Measurements from ENCODE around the gene TMEM116.
"Not testable (repeated sequence)": the region's sequence is repeated elsewhere in the genome, so short reads cannot be mapped to it uniquely, and the experiment has no call there.

The TMEM116 gene

DNA sequence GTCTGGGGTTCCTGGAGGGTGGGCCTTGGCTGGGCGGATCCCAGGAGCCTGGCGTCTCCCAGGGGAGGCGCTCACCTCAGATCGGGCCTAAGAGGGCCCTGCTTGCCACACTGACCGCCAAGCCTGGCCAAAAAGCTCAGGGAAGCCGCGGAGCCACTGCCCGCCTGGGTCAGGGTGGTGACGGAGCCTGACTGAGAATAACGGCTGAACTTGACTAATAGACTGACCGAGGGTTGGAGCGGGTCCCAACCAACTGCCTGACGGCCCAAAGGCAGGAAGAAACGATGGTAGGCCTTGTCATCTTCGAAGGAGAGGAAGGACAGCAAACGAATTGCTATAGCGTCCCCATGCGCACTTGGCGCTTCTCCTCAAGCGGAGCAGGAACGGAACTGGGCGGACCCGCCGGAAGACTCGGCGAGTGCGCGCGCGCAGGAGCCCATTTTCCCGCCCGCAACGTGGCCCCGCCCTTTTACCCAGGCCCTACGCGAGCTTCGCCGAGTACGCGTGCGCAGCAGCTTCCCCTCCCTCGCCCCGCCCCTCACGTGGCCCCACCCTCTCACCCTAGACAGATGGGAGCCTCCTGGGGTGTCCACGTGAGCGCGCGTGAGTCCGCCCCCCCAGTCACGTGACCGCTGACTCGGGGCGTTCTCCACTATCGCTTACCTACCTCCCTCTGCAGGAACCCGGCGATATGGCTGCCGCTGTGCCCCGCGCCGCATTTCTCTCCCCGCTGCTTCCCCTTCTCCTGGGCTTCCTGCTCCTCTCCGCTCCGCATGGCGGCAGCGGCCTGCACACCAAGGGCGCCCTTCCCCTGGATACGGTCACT lies at the start of gene TMEM116, which contains the start of gene ERP29:
Gene TMEM116, minus strand, starts transcription at position 391 of the 826 bp plus-strand sequence. CDS start 7,895 bp downstream, outside the sequence.
Gene ERP29, plus strand, starts transcription at position 652 of the 826 bp plus-strand sequence. Its CDS starts 40 bp downstream, at position 692.
- DNase-seq = peak; percentile 97

DNA sequence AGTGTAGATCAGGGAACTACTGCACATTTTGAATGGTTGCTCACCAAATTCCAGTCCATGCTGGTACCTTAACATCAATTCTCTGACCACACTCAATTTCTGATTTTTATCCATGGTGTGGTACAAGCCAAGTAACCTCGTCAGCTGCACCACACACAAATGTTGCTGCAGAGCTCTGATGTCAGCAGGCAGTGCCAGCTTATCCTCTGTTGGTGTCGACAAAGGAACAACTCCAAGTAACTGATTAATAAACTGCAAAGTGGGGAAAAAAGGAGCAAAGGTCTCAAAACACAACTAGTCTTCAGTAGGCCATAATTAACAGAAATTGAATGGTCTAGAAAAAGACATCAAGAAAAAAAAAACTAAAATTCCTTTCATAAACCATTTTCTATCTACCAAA lies 48.2 kb upstream of the TMEM116 start:
- DNase-seq = no peak

DNA sequence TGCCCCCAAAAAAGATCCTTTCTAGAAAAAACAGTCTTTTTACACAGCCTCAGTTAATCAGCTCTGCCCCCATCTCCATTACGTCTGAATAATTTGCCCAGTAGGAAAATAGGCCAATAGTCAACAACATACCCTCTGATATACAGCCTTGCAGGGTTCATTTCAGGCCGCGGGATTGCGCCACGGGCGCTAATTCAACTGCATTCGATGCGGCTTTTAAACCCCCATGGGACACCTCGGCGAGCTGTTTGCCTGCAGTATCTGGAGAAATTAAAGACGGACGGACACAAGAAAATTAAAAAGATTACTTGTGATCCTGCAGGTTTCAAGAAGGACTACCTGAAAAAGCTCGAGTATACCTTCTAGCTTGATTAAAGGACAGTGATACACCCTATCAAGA lies 36.4 kb upstream of the TMEM116 start:
- no peak for DNase-seq

DNA sequence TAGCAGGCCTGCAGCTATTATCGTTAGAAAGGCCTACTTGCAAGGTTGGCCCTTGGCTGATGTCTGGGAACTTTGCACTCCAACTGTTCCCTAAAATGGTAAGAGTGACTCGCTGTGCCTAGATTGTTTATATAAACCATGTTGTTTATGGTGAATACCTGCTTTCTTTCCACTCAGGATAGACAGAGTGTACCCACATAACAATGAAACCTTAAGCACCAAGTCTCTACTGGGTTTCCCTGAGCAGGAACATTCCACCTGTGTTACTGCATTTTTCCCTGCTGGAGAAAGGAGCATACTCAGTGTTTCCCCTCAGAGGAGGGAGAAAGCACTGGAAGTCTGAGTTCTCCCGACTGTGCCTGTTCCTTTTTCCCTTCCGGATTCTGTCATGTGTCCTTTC lies 33.0 kb upstream of the TMEM116 start:
- DNase-seq = no peak

DNA sequence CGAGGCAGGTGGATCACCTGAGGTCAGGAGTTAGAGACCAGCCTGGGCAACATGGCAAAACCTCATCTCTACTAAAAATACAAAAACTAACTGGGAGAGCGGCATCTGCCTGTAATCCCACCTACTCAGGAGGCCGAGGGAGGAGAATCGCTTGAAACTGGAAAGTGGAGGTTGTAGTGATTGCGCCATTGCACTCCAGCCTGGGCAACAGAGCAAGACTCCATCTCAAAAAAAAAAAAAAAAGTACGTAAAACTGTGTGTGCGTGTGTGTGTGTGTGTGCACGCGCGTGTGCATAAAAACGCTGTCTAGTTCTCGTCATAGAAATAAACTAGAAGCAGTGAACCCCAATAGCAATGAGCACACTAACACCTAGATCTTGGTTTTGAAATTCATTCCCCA lies 23.6 kb upstream of the TMEM116 start:
- DNase-seq = not testable (repeated sequence)

DNA sequence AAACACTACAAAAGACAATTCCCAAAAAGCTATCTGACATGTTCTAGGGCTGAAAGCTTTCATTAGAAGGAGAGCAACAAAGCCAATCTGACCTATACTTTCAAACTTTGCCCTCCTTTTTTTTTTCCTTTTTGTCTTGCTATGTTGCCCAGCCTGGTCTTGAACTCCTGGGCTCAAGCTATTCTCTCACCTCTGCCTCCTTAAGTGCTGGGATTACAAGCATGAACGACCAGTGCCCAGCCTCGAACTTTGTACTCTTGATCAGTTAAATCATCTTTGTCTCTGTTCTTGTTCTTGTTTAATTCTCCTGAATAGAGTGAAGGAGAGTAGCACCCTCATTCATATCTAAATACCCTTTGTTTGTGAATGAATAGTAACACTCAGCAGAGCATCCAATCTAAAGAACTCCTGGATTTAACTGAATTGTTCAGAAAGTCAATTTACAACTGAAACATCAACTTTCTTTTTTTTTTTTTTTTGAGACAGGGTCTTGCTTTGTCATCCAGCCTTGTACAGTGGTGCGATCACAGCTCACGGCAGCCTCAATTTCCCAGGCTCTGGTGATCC lies 22.3 kb upstream of the TMEM116 start:
- DNase-seq = no peak

DNA sequence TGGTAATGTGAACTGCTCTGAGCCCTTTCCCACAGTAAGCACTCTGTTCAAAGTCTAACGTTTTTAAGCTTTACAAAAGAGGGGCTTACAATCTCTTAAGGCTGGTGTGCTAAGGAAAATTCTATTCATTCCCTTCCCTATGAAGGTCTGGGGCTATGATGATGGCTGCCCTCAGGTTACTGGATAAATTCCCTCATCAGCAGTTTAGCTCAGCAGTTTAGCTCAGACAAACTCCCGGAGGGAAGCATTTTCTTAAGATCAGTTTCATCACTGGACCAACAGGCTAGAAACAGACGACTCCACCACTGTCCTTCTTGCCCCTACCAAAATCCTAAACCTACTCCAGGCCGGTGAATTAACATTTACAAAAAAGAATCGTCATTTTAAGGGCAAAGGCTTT lies 19.3 kb upstream of the TMEM116 start:
- DNase-seq = no peak

DNA sequence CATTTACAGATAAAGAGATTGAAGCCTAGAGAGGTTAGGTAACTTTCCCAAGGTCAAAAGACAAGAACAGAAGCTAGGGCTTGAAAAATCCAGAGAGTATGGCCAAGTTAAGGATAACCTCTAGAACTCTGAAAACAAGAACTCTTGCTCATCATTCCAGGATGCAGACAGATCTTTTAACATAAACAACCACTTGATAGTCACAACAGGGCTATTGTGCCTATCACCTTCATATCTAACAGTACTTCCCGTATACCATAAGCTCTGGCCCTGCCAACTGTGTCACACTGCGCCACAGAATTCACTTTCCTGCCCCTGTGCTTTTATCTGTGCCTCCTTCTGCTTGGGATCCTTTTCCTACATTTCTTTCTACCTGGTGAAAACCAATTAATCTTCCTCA lies 18.5 kb upstream of the TMEM116 start:
- DNase-seq = no peak

DNA sequence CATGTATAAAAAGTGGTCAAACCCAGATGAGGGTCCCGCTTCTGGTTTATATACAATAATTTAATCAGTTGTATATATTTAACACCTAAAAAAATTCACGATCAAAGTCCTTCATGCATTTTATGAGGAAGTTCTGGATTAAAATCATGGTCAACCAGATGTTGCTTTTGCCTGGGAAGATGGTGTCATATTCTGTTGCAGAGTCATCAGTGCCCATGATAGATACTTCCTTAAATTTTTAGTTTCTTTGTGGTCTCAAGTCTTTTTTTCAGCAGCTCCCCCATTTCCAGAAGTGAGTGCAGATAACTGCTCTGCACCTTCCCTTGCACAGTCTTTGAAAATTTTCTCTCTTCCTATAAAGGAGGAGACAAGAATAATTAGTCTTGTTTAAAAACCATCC lies 16.3 kb upstream of the TMEM116 start:
- no peak for DNase-seq

DNA sequence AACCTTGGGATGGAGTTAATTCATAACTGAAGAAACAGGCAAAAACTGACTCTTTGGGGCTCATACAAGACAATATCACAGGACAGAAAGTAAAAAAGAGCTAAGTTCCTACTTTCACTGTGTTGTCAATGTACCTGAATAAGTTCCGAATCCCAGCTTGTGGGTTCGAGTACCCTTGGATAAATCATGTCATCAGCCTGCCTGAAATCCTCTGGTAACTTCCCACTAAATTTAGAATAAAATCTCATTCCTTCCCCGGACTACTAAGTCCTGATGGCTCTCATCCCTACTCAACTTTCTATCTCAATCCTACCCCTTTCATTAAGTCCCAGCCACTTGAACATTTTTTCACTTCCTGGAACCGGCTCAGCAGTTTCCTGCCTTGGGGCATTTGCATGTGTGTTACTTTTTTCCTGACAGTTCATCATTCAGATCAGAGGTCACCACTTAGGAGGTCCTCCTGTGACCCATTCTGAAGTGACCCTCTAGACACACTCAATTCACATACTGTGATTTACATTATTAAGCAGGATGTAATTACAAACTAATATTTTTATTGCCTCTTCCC lies 12.9 kb upstream of the TMEM116 start:
- no peak for DNase-seq

DNA sequence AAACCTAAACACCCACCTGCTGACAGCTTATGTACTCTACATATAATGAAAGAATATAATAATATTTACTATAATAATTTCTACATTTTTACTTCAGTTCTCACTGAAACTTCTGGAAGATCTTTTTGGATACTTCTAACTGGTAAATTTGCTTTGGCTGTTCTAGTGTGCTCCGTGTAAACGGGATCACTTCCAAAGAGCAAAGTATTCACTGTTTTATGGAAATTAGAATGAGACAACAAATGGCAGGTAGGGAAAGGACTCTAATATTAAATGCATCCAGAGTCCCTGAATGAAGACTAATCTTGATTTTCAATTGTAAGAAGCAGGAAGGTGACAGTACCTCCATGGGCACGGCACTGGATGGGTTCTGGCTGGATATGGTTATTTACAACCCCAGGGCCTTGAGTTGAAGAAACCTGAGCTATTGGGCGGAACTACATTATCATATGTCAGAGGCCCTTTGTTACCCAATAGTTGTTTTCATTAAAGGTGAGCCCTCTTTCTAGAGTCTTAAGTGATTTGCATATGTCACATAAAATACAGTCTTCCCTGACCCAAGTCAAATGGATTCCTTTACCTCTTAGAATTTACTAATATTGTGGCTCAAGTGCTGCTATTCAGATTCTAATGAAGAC lies 10.9 kb upstream of the TMEM116 start:
- DNase-seq = no peak

DNA sequence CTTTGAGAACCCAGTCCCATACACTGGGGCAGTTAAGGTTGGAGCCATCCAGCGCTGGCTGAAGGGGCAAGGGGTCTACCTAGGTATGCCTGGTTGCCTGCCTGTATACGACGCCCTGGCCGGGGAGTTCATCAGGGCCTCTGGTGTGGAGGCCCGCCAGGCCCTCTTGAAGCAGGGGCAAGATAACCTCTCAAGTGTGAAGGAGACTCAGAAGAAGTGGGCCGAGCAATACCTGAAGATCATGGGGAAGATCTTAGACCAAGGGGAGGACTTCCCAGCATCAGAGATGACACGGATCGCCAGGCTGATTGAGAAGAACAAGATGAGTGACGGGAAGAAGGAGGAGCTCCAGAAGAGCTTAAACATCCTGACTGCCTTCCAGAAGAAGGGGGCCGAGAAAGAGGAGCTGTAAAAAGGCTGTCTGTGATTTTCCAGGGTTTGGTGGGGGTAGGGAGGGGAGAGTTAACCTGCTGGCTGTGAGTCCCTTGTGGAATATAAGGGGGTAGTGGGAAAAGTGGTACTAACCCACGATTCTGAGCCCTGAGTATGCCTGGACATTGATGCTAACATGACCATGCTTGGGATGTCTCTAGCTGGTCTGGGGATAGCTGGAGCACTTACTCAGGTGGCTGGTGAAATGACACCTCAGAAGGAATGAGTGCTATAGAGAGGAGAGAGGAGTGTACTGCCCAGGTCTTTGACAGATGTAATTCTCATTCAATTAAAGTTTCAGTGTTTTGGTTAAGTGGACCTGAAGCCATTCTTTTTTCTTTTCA lies 9.5 kb upstream of the TMEM116 start:
- DNase-seq = no peak

DNA sequence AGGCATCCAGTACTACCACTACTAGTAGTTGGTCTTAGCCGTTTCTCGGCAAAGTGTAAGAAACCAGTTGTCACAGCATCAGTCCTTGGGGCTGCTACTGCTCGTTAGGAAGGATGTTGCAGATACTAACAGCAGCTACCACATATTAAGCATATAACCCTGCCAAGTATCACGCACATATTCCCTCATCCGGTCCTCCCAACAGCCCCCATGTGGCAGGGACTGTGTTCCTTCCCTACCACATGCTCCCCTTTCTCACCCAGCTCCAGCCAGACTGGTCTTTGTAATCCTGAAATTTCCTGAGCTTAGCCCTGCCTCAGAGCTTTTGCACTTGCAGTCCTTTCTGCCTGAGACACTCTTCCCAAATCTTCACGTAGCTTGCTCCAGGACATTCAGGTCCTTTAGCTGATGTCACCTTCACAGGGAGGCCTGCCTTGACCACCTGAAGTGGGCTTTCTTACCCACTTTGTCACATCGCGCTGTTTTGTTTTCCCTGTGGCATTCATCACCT lies 8.0 kb upstream of the TMEM116 start:
- no peak for DNase-seq

DNA sequence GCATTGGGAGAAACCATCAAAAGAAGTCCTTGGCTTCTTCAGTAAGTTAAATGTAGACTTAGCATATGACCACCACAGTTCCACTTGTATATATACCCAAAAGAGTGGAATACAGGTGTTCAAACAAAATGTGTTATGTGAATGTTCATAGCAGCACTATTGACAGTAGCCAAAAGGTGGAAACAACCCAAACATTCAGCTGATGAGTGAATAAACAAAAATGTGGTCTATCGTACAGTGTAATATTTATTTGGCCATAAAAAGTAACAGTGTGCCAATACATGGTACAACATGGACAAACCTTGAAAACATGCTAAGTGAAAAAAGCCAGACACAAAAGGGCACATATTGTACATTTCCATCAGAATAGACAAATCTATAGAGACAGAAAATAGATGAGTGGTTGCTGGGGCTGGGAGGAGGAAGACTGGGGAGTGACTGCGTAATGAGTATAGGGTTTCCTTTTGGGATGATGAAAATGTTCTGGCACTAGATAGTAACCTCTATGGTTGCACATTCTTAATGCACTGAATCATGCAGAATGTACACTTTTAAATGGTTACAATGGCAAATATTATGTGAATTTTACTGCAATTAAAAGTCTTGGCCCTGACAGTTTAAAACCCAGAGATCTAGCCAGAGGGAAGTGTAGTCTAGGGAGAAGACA lies 5.7 kb upstream of the TMEM116 start:
- no peak for DNase-seq

DNA sequence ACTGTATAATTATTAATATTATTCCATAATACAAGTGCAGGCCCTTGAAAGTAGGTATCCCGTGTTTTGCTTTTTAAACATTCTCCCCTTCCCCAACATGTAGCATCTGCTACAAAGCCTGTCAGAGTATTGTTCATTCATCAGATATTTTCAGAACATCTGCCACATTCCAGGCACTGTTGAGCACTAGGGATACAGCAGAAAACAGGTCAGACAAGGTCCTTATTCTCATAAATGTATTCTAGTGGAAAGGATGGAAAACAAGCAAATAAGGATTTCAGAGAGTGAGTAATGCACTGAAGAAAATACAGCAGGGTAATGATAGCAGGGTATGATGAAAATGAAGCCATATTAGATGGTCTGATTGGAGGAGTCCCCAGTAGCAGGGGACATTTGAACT lies 4.1 kb upstream of the TMEM116 start:
- no peak for DNase-seq

DNA sequence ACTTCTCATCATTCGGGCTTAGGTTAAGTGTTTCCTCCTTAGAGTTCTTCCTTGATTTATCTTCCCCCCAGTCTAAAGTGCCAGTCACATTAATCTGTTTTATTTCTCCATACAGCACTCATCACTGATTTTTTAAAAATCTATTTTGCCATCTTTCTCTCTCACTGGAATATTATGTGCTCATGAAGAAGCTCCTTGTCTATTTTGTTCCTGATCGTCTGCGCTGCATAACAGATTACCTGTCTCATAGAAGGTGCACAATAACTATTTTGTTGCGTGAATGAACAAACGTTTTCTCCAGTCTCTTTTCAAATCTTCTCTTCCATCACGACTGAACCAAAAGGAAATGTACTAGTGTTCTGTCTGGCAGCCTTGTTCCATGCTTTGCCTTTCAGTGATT lies 3.0 kb upstream of the TMEM116 start:
- DNase-seq = no peak

DNA sequence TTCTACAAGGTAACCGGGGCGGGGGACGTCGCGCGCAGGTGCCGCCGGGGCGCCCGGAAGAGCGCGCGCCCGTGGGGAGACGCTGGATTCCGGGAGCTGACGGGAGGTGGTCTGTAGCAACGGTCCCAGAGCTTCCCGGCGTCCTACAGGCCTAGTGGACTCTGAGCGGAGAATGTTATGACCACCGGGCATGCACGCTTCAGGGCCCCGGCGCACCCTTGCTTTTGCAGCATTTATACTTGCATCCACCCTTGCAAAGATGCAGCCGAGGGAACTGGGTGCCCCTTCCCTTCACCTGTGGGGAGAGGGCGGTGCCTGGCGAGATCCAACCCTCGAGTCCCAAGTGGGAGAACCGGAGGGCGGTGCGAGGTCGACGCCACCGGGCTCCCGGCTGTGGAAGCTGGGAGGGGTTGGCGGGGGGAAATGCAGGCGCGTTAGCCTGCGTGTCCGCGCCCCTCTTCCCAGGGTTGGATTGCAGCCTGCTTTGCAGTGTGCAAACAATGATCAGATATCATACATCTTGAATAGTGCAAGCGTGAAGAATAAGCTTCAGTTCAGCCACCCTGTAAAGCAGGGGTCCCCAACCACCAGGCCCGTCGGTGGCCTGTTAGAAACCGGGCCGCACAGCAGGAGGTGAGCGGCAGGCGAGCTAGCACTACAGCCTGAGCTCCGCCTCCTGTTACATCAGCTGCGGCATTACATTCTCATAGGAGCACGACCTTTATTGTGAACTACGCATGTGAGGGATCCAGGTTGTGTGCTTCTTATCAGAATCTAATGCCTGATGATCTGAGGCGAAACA lies 837 bp upstream of the TMEM116 start:
- peak; percentile 73 for DNase-seq

DNA sequence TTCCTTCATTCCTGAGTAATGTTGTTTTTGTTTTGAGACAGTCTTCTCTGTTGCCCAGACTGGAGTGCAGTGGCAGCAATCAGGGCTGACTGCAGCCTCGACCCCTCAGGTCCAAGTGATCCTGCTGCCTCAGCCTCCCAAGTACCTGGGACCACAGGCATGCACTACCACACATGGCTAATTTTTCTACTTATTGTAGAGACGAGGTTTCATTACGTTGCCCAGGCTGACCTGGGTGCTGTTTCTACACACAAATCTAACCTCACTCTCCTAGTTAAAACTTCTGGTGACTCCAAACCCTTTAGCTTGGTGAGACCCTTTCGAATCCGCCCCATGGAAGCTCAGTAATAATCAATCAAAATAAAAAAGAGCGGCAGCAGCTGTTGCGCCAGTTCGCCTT lies 1.3 kb downstream of the TMEM116 start:
- DNase-seq = no peak

DNA sequence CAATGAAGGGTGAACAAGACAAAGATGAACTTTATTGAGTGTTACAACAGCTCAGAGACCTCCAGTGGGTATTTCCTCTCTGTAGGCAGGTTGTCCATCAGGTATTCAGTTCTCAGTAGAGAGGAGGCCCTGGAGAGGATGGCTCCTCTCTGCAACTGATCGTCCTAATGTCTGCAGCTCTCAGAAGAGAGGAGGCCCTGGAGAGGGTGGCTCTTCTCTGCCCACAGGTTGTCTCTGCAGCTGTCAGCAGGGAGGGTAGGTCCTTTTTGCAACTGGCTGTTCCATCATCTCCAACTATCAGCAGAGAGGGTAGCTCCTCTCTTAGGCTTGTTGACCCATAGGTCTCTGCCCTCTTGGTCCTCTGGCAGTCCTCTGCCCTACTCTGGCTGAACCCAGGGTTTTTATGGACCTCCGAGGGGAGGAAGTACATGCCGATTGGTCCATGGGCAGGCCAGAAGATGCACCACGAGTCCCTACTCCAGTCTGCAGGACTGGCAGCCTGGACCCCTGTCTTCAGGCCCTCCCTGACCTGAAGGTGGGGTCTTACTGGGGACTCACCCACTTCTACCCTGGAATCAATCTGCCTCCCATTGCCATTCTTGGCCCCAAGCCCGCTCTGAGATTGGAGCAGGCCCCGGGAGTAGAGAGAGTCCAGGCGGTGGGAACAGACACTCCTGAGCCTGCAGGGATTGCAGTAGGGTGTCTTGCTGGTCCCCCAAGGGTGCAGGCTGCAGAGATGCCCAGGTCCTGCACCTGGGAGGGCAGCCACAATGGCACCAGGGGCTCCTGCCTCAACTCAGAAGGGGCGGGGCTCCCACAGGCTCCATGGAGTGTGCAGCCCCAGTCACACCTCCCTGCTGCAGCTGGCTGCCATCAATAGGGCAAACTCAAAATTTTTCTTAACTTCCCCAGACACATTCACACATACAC lies 2.3 kb downstream of the TMEM116 start:
- DNase-seq = no peak

DNA sequence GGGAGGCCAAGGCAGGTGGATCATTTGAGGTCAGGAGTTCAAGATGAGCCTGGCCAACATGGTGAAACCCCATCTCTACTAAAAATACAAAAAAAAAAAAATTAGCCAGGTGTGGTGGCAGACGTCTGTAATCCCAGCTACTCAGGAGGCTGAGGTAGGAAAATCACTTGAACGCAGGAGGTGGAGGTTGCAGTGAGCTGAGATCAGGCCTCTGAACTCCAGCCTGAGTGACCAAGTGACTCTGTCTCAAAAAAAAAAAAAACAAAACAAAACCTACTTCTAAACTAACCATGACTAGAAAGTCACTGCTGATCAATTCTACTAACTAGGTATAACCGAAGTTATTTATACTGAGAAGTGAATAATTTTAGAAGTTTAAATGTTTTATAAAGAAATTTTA lies 3.4 kb downstream of the TMEM116 start:
- DNase-seq = not testable (repeated sequence)
